Coronary artery (tissue), 2 donors: ENCODE results near the gene CYP2J2.
"Not testable (repeated sequence)": the region's sequence is repeated elsewhere in the genome, so short reads cannot be mapped to it uniquely, and the experiment has no call there.

Source experiments
- DNase-seq: peaks from one replicate; pipeline ENCODE4 v3.0.0-alpha.2; 2017; ENCODE audit warnings: low spot score
- H3K27ac ChIP-seq, 2 donors: fragments of 200-600 bp; sonication (generic); one replicate each; pipeline ENCODE4 v1.5.1; 2016 to 2019
- H3K4me3 ChIP-seq: fragments of 200-600 bp; sonication (generic); 2 replicates; pipeline ENCODE4 v1.5.1; 2016; ENCODE audit warnings: mild to moderate bottlenecking, moderate library complexity
- CTCF ChIP-seq: fragments of 200-600 bp; sonication (generic); IDR thresholded peaks from one replicate; pipeline ENCODE4 v1.5.1; 2019; ENCODE audit warnings: antibody characterized with exemption

The CYP2J2 gene

GRCh38 chr1:59917785-59918180 lies 8.8 kb downstream of the CYP2J2 start:
- no peak for DNase-seq
- no peak overlapping the region for H3K4me3 ChIP-seq

GRCh38 chr1:59917026-59917784 lies 9.4 kb downstream of the CYP2J2 start:
- no peak overlapping the region for H3K27ac ChIP-seq
- no peak for TF ChIP-seq CTCF
- no peak overlapping the region for H3K4me3 ChIP-seq
- no peak for DNase-seq

More at GRCh38 chr1:59917785-59918180, 8.8 kb downstream of the CYP2J2 start:
- no peak for TF ChIP-seq CTCF
- no peak overlapping the region for H3K27ac ChIP-seq

DNA sequence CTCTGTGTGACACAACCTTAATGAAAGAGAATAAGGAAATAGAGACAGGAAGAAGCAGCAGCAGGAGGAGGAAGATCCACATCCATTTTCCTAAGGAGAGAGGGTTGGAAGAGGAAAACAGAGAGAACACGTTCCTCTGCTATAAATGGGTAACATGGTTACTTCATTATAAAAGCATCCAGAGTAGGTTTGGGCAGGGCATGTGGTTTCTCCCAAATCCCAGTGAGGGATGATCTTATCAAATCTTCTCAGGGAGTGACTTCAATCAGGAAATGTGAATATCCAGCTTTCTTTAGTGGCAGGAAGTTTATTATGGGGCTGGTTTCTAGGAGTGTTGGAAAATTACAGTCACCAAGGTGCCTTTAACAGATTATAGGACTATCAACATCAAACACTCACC lies 11.1 kb downstream of the CYP2J2 start:
- Histone ChIP-seq H3K4me3 (no peak overlapping the region), H3K27ac (no peak overlapping the region)
- no peak for DNase-seq
- TF ChIP-seq CTCF, result no peak

DNA sequence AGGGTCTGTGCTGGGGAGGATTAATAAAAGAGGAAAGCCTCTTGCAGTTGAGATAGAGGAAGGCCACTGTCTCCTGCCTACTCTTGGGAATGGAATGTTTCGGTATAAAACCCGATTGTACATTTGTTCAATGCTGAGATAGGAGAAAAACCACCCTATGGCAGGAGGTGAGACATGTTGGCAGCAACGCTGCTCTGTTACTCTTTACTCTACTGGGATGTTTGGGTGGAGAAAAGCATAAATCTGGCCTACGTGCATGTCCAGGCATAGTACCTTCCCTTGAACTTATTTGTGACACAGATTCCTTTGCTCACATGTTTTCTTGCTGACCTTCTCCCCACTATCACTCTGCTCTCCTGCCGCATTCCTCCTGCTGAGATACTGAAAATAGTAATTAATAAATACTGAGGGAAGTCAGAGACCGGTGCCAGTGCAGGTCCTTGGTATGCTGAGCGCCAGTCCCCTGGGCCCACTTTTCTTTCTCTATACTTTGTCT lies 11.7 kb downstream of the CYP2J2 start:
- H3K27ac ChIP-seq, DNase-seq, H3K4me3 ChIP-seq: not testable (repeated sequence)

DNA sequence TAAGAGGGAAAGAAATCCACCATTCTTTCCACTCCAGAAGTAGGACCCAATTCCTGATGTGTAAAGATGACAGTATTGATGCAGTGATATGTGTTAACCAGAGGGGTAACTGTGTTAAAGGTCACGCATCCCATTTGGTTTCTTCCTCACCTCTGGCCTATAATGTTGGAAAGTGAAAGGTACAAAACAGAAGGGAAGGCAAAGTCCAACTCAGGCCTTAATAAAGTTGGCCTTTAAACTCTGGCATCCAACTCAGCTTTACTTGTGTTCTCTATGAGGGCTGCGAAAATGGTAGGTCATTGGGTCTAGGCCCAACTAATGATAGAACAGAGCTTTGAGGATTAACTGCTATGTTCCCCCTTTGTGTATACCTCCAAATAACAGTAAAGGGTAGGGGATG lies 17.9 kb downstream of the CYP2J2 start:
- DNase-seq, result no peak
- no peak for TF ChIP-seq CTCF
- H3K4me3 ChIP-seq, result no peak overlapping the region
- H3K27ac ChIP-seq, result no peak overlapping the region

- no peak for DNase-seq
- no peak for TF ChIP-seq CTCF
- no peak overlapping the region for H3K27ac ChIP-seq
- no peak overlapping the region for H3K4me3 ChIP-seq
Measured at GRCh38 chr1:59908084-59908483, 18.5 kb downstream of the CYP2J2 start.

GRCh38 chr1:59906931-59907330 lies 19.6 kb downstream of the CYP2J2 start:
- DNase-seq, result no peak
- H3K4me3 ChIP-seq, result no peak overlapping the region
- no peak for TF ChIP-seq CTCF
- H3K27ac ChIP-seq, result no peak overlapping the region
